HG03196 (cell line): ENCODE data around the gene NRF1.
A peak's percentile ranks its signal among the peaks of the same experiment; 100 is the strongest.
"Not testable (repeated sequence)": the region's sequence is repeated elsewhere in the genome, so short reads cannot be mapped to it uniquely, and the experiment has no call there.

Experiments
- ATAC-seq: cut with Tn5 transposase; IDR thresholded peaks from one replicate; pipeline ENCODE4 v1.9.1; 2021; ENCODE audit not compliant: unreplicated experiment

The NRF1 gene

GRCh38 chr7:129606803-129607202 lies 4.7 kb upstream of the NRF1 start:
- no peak for ATAC-seq

- ATAC-seq: no peak
Observed at GRCh38 chr7:129607471-129608120, 3.9 kb upstream of the NRF1 start.

GRCh38 chr7:129609666-129610065 lies 1.9 kb upstream of the NRF1 start:
- ATAC-seq: no peak

GRCh38 chr7:129610709-129611245 lies 743 bp upstream of the NRF1 start:
- ATAC-seq: no peak

- ATAC-seq: peak; percentile 11
Observed at GRCh38 chr7:129612112-129613015, 844 bp downstream of the NRF1 start.

- ATAC-seq: no peak
Observed at GRCh38 chr7:129613016-129613337, 1.5 kb downstream of the NRF1 start.

- peak; percentile 39 for ATAC-seq
Observed at GRCh38 chr7:129615018-129615417, 3.5 kb downstream of the NRF1 start.

- no peak for ATAC-seq
Observed at GRCh38 chr7:129616530-129616929, 5.0 kb downstream of the NRF1 start.

- no peak for ATAC-seq
Observed at GRCh38 chr7:129617178-129617577, 5.7 kb downstream of the NRF1 start.

- ATAC-seq: no peak
Observed at GRCh38 chr7:129617652-129618051, 6.1 kb downstream of the NRF1 start.

GRCh38 chr7:129626896-129627295 lies 15.4 kb downstream of the NRF1 start:
- no peak for ATAC-seq

GRCh38 chr7:129630341-129630740 lies 18.8 kb downstream of the NRF1 start:
- no peak for ATAC-seq

GRCh38 chr7:129634361-129635034 lies 23.0 kb downstream of the NRF1 start:
- no peak for ATAC-seq

- ATAC-seq: peak; percentile 70
Observed at GRCh38 chr7:129635300-129636029, 23.9 kb downstream of the NRF1 start.

GRCh38 chr7:129636030-129636550 lies 24.6 kb downstream of the NRF1 start:
- ATAC-seq: not testable (repeated sequence)

GRCh38 chr7:129636641-129637040 lies 25.1 kb downstream of the NRF1 start:
- ATAC-seq: no peak

GRCh38 chr7:129640400-129640799 lies 28.9 kb downstream of the NRF1 start:
- no peak for ATAC-seq

- no peak for ATAC-seq
Observed at GRCh38 chr7:129642871-129643549, 31.5 kb downstream of the NRF1 start.

- no peak for ATAC-seq
Observed at GRCh38 chr7:129643550-129644170, 32.1 kb downstream of the NRF1 start.
